GM12892 (cell line): ENCODE results near the gene JDP2.

Source experiments
- DNase-seq: peaks from one replicate; pipeline ENCODE4 v3.0.0; 2011; ENCODE audit not compliant: insufficient read length
- FAIRE-seq: peaks from 2 replicates; lab custom pipeline; 2011; peaks lifted over from hg19 to GRCh38; lab: Jason Lieb, UNC
- POLR2A ChIP-seq: IDR thresholded peaks from 2 replicates; pipeline ENCODE4 v1.6.1; 2011; ENCODE audit warnings: low read depth, low read length, control low read depth
- POLR2AphosphoS5 ChIP-seq: IDR thresholded peaks from 2 replicates; pipeline ENCODE4 v1.6.1; 2011; ENCODE audit warnings: low read depth, low read length, control low read depth
- TAF1 ChIP-seq: IDR thresholded peaks from 2 replicates; pipeline ENCODE4 v1.6.1; 2011; ENCODE audit warnings: low read depth, mild to moderate bottlenecking, control low read depth, low read length, borderline replicate concordance

JDP2 gene

GRCh38 chr14:75431827-75432226 is 4.0 kb downstream of the JDP2 start:
- DNase-seq (no peak), FAIRE-seq (no peak)
- TF ChIP-seq TAF1 (no peak), POLR2AphosphoS5 (no peak), POLR2A (no peak)

- TF ChIP-seq POLR2A (no peak), POLR2AphosphoS5 (no peak), TAF1 (no peak)
- FAIRE-seq (no peak), DNase-seq (no peak)
These were observed 4.6 kb downstream of the JDP2 start for GRCh38 chr14:75432411-75432810.

- no peak for FAIRE-seq
- no peak for TF ChIP-seq TAF1
- no peak for TF ChIP-seq POLR2AphosphoS5
- no peak for TF ChIP-seq POLR2A
- DNase-seq: no peak
These were observed 5.8 kb downstream of the JDP2 start for GRCh38 chr14:75433631-75434071.

- FAIRE-seq (no peak), DNase-seq (no peak)
- TF ChIP-seq POLR2AphosphoS5: no peak
- TF ChIP-seq POLR2A: no peak
These were observed 6.5 kb downstream of the JDP2 start for GRCh38 chr14:75434138-75434889.

GRCh38 chr14:75434890-75435248 is 7.0 kb downstream of the JDP2 start:
- no peak for TF ChIP-seq POLR2A
- TF ChIP-seq POLR2AphosphoS5: no peak
- no peak for TF ChIP-seq TAF1
- no peak for DNase-seq
- peak; percentile 51 for FAIRE-seq

- TF ChIP-seq TAF1 (no peak), POLR2A (no peak), POLR2AphosphoS5 (no peak)
- FAIRE-seq (peak; percentile 70), DNase-seq (no peak)
These were observed 7.7 kb downstream of the JDP2 start for GRCh38 chr14:75435473-75435872.

- DNase-seq (no peak), FAIRE-seq (peak; percentile 87)
- TF ChIP-seq POLR2AphosphoS5 (no peak), POLR2A (no peak), TAF1 (no peak)
These were observed 9.7 kb downstream of the JDP2 start for GRCh38 chr14:75437201-75438143.

- FAIRE-seq: no peak
- no peak for DNase-seq
- TF ChIP-seq POLR2AphosphoS5 (no peak), TAF1 (no peak), POLR2A (no peak)
These were observed 10.8 kb downstream of the JDP2 start for GRCh38 chr14:75438486-75439080.

GRCh38 chr14:75439989-75440388 is 12.2 kb downstream of the JDP2 start:
- DNase-seq: no peak
- no peak for TF ChIP-seq POLR2AphosphoS5
- TF ChIP-seq TAF1: no peak
- no peak for TF ChIP-seq POLR2A
- FAIRE-seq: peak; percentile 74

GRCh38 chr14:75440733-75441477 is 13.1 kb downstream of the JDP2 start:
- FAIRE-seq (peak; percentile 14), DNase-seq (no peak)
- TF ChIP-seq TAF1 (no peak), POLR2A (no peak), POLR2AphosphoS5 (no peak)

GRCh38 chr14:75441728-75442127 is 13.9 kb downstream of the JDP2 start:
- no peak for FAIRE-seq
- TF ChIP-seq POLR2A: no peak
- no peak for TF ChIP-seq POLR2AphosphoS5
- no peak for TF ChIP-seq TAF1
- DNase-seq: no peak

- DNase-seq: no peak
- no peak for FAIRE-seq
- TF ChIP-seq POLR2AphosphoS5: no peak
- TF ChIP-seq POLR2A: no peak
- TF ChIP-seq TAF1: no peak
These were observed 14.3 kb downstream of the JDP2 start for GRCh38 chr14:75442166-75442565.
